K562 (cell line): ENCODE results near the gene IL17REL. TPM values are rescaled to one million over a fixed set of nuclear protein-coding genes. Genes with fewer than 3 reads are reported as not detected.

ENCODE experiments used
- ARID2 ChIP-seq: fragments of 450-650 bp; IDR thresholded peaks from 2 replicates; pipeline ENCODE4 v1.6.1; 2017; ENCODE audit warnings: antibody characterized with exemption, mild to moderate bottlenecking
- BRD4 ChIP-seq: fragments of 200-600 bp; sonication (generic); IDR thresholded peaks from 2 replicates; pipeline ENCODE4 v1.6.1; 2017; ENCODE audit warnings: inconsistent platforms
- E2F8 ChIP-seq: fragments of 450-650 bp; IDR thresholded peaks from 2 replicates; pipeline ENCODE4 v1.7.1; 2018; ENCODE audit warnings: mild to moderate bottlenecking, low read depth; ENCODE audit not compliant: partially characterized antibody
- NCOA6 ChIP-seq: fragments of 450-650 bp; IDR thresholded peaks from 2 replicates; pipeline ENCODE4 v1.6.1; 2017; ENCODE audit warnings: mild to moderate bottlenecking
- RCOR1 ChIP-seq, 2 experiments: IDR thresholded peaks; 2 replicates each; pipeline ENCODE4 v1.6.1; 2012; ENCODE audit warnings: low read depth in 2 of 2, low read length in 2 of 2, borderline replicate concordance in 1 of 2, improper control_type of control experiment in 1 of 2
- SRSF7 ChIP-seq: fragments of 200-400 bp; formaldehyde crosslinking; optimal IDR thresholded peaks from 2 replicates; pipeline ENCODE3; 2017; ENCODE audit warnings: mild to moderate bottlenecking, low read depth, low read length
- TAL1 ChIP-seq: fragments of 450-650 bp; IDR thresholded peaks from 2 replicates; pipeline ENCODE4 v1.6.1; 2016; ENCODE audit warnings: mild to moderate bottlenecking
- TFAM ChIP-seq: fragments of 250-450 bp; sonication (Bioruptor Pico); conservative IDR thresholded peaks from 2 replicates; pipeline ENCODE4 v1.5.0; 2021; ENCODE audit warnings: mild to moderate bottlenecking, moderate library complexity
- ZNF280A ChIP-seq: fragments of 450-650 bp; IDR thresholded peaks from 2 replicates; pipeline ENCODE4 v1.6.1; 2018; ENCODE audit warnings: mild to moderate bottlenecking, low read depth; ENCODE audit not compliant: partially characterized antibody
- ZNF699 ChIP-seq: fragments of 250-450 bp; sonication (Bioruptor Pico); IDR thresholded peaks from 2 replicates; pipeline ENCODE4 v1.8.0; 2021; ENCODE audit warnings: mild to moderate bottlenecking, moderate library complexity; ENCODE audit not compliant: insufficient replicate concordance
- polyA plus RNA-seq, 8 experiments: library from polyadenylated mRNA; depleted of rRNA in 4 of 8; stranded (reverse) in 5 of 8; unstranded in 3 of 8; fragments of >200 nt; fragmentation: Nextera tagmentation in 2 of 8; fragmentation: Illumina TruSeq in 1 of 8; extraction: Ambion mirVana in 2 of 8; extraction: Trizol in 1 of 8; gene quantifications; 2 replicates each; pipeline versions ENCODE4 v1.2.1 to v1.2.3, GENCODE V29; 2011 to 2014; ENCODE audit warnings: inconsistent platforms in 1 of 8, missing spikeins in 1 of 8
- total RNA-seq, 7 experiments: library from RNA; depleted of rRNA in 6 of 7; stranded (reverse); fragments of >200 nt in 6 of 7; fragmentation: Illumina TruSeq in 2 of 7; extraction: Trizol in 2 of 7; gene quantifications; 2 replicates each; pipeline versions ENCODE4 v1.2.1 to v1.2.3, GENCODE V29; 2011 to 2021; ENCODE audit warnings: low replicate concordance in 1 of 7
- TF ChIP-seq, protein P1 (sequence below), 2 experiments: fragments of 450-650 bp; formaldehyde crosslinking in 1 of 2; IDR thresholded peaks; 2 replicates each; pipeline versions ENCODE4 v1.4.0 to v1.6.1; 2014 to 2020; ENCODE audit warnings: mild to moderate bottlenecking in 2 of 2, borderline replicate concordance in 1 of 2, low read depth in 1 of 2
- TF ChIP-seq, protein P2 (sequence below): sonication (generic); formaldehyde crosslinking; IDR thresholded peaks from 2 replicates; pipeline ENCODE4 v1.4.0; 2020; ENCODE audit warnings: mild to moderate bottlenecking, missing genetic modification reagents

IL17REL gene
- total and polyA plus RNA-seq, 9 of the 15 experiments (the other 6 are each of a cell fraction or from before 2014, with no cell fraction given): 0.05 to 0.42 (median 0.11) TPM; not detected in 4

DNA sequence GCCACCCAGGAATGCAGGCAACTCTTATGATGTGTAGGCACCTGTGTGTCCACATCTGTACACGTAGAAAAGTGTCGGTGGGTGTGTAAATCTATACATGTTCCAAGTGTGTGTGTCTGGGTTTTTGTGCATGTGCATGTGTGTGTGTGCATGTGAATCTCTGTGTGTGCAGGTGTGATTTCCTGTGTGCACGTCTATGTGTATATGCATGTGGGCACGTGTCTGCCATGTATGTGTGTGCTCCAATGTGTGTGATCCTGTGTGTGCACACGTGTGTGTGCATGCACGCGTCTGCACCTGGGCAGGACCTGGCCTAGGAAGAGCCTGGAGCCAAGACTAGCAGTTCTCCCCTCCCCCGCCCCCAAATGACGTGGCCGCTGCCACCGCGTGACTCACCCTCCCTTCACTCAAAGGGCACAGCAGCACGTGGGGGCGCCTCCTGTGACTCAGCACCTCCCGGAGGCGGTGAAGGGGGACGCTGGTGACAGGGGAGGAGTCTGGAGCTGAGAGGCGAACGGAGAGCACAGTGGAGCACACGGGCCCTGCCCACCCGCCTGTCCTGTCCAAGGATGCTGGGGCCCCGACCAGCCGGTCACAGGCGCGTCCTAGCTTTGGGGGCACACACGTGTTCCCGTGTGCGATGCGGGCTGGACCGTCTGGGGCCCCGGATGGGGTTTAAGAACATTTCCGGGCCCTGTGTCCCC lies 41.9 kb downstream of the IL17REL start (continued):
- TF ChIP-seq SRSF7 (no peak), TFAM (no peak), E2F8 (no peak), TAL1 (no peak), ZNF699 (CRISPR knock-in tag) (no peak), BRD4 (no peak), ARID2 (peak; percentile 71; the same call in 1 of the 2 replicates), ZNF280A (no peak), RCOR1 (IDR thresholded peaks at IDR 0.05; ENCODE audit: borderline replicate concordance in 1 of 2, low read depth in 2 of 2, low read length in 2 of 2) (peak in 1 of 2 experiments; percentile 62; a peak in 2 of 4 replicates), NCOA6 (no peak)
- TF ChIP-seq, protein P1, sequence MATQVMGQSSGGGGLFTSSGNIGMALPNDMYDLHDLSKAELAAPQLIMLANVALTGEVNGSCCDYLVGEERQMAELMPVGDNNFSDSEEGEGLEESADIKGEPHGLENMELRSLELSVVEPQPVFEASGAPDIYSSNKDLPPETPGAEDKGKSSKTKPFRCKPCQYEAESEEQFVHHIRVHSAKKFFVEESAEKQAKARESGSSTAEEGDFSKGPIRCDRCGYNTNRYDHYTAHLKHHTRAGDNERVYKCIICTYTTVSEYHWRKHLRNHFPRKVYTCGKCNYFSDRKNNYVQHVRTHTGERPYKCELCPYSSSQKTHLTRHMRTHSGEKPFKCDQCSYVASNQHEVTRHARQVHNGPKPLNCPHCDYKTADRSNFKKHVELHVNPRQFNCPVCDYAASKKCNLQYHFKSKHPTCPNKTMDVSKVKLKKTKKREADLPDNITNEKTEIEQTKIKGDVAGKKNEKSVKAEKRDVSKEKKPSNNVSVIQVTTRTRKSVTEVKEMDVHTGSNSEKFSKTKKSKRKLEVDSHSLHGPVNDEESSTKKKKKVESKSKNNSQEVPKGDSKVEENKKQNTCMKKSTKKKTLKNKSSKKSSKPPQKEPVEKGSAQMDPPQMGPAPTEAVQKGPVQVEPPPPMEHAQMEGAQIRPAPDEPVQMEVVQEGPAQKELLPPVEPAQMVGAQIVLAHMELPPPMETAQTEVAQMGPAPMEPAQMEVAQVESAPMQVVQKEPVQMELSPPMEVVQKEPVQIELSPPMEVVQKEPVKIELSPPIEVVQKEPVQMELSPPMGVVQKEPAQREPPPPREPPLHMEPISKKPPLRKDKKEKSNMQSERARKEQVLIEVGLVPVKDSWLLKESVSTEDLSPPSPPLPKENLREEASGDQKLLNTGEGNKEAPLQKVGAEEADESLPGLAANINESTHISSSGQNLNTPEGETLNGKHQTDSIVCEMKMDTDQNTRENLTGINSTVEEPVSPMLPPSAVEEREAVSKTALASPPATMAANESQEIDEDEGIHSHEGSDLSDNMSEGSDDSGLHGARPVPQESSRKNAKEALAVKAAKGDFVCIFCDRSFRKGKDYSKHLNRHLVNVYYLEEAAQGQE (IDR thresholded peaks at IDR 0.05; ENCODE audit: borderline replicate concordance): peak; percentile 74
- TF ChIP-seq, protein P1 (CRISPR knock-in tag; IDR thresholded peaks at IDR 0.05; ENCODE audit: low read depth): no peak
- TF ChIP-seq, protein P2, sequence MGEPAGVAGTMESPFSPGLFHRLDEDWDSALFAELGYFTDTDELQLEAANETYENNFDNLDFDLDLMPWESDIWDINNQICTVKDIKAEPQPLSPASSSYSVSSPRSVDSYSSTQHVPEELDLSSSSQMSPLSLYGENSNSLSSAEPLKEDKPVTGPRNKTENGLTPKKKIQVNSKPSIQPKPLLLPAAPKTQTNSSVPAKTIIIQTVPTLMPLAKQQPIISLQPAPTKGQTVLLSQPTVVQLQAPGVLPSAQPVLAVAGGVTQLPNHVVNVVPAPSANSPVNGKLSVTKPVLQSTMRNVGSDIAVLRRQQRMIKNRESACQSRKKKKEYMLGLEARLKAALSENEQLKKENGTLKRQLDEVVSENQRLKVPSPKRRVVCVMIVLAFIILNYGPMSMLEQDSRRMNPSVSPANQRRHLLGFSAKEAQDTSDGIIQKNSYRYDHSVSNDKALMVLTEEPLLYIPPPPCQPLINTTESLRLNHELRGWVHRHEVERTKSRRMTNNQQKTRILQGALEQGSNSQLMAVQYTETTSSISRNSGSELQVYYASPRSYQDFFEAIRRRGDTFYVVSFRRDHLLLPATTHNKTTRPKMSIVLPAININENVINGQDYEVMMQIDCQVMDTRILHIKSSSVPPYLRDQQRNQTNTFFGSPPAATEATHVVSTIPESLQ: no peak
